Effector memory CD8-positive, alpha-beta T cell (primary cell): ENCODE data around the gene HOXB3.

Source experiments
- ATAC-seq: fragments of 150-1000 bp; cut with Tn5 transposase; replicated peaks from 2 replicates; pipeline ENCODE4 v1.10.0; 2021; ENCODE audit warnings: mild to moderate bottlenecking, moderate library complexity
- DNase-seq, 3 experiments: peaks; one replicate each; pipeline ENCODE4 v3.0.0; 2021
- H3K27ac Mint-ChIP-seq, 2 donors: one replicate each; pipeline ENCODE4 v1.8.0; 2022; ENCODE audit warnings: mild to moderate bottlenecking in 2 of 2, mixed read lengths in 2 of 2, moderate library complexity in 2 of 2
- H3K27me3 Mint-ChIP-seq, 2 donors: one replicate each; pipeline ENCODE4 v1.8.0; 2022; ENCODE audit warnings: mixed read lengths in 2 of 2
- H3K36me3 Mint-ChIP-seq: one replicate; pipeline ENCODE4 v1.8.0; 2022; ENCODE audit warnings: mild to moderate bottlenecking, moderate library complexity, mixed read lengths; ENCODE audit not compliant: insufficient read depth
- H3K4me1 Mint-ChIP-seq, 2 donors: one replicate each; pipeline ENCODE4 v1.8.0; 2022; ENCODE audit warnings: low read depth in 2 of 2, mixed read lengths in 2 of 2
- H3K4me3 Mint-ChIP-seq, 2 donors: one replicate each; pipeline ENCODE4 v1.8.0; 2022; ENCODE audit warnings: mild to moderate bottlenecking in 2 of 2, mixed read lengths in 2 of 2, moderate library complexity in 2 of 2
- H3K9me3 Mint-ChIP-seq, 2 donors: one replicate each; pipeline ENCODE4 v1.8.0; 2022; ENCODE audit warnings: mixed read lengths in 2 of 2

The HOXB3 gene

DNA sequence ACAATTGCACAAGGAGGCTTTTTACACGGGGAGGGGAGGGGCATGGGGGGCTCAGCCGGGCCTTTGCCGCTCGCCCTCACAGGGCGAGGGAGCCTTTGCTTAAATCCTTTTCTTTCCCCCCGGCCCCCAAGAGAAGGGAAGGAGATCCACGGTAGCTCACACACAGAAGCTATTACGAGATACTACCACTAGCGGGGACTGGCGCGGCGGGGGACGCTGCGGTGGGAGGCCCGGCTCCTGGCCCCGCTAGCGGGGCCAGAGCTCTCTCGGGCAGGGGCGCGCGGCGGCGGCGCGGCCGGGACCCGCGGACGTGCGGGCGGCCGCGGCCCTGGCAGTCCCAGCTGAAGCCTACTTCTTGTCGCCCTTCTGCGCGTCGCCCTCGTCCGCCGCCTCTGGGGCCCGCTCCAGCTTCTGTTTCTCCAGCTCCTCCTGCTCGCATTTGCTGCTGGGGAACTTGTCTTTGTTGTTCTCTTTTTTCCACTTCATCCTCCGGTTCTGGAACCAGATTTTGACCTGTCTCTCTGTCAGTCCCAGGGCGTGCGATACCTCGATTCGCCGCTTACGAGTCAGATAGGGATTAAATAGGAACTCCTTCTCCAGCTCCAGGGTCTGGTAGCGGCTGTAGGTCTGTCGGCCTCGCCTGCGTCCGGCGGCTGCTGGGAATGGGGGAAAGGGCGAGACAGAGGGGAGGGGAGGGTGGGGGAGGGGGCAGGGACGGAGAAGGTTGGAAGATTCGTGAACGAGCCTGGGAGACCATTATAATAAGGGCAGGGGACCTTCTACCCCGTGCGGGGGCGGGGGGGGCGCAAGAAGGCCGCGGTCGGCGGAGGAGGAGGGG is 23.0 kb upstream of the HOXB3 start:
- H3K27ac Mint-ChIP-seq, result peak overlapping the region; percentile 67 to 87
- H3K4me3 Mint-ChIP-seq, result peak overlapping the region; percentile 98 to 99
- peak; percentile 75 for ATAC-seq
- DNase-seq, result peak in 1 of 3 experiments; percentile 43
- peaks cover 29% of the 10 kb centered on the region for H3K36me3 Mint-ChIP-seq
- no peaks in the 10 kb centered on the region for H3K9me3 Mint-ChIP-seq
- peaks cover 39 to 45% of the 10 kb centered on the region in 2 donors for H3K4me1 Mint-ChIP-seq
- peaks cover 67 to 94% of the 10 kb centered on the region in 2 donors for H3K27me3 Mint-ChIP-seq

GRCh38 chr17:48612456-48612853 is 22.4 kb upstream of the HOXB3 start:
- Mint-ChIP-seq H3K9me3 (no peaks in the 10 kb centered on the region), H3K36me3 (peaks cover 28% of the 10 kb centered on the region), H3K27me3 (peaks cover 62 to 94% of the 10 kb centered on the region in 2 donors), H3K4me1 (peaks cover 41 to 44% of the 10 kb centered on the region in 2 donors), H3K4me3 (peak overlapping the region; percentile 98 to 99), H3K27ac (peak overlapping the region; percentile 67 to 87)
- DNase-seq (no peak), ATAC-seq (peak; percentile 13)

GRCh38 chr17:48611681-48612455 is 21.8 kb upstream of the HOXB3 start:
- DNase-seq (no peak), ATAC-seq (no peak)
- Mint-ChIP-seq H3K27ac (peak overlapping the region; percentile 67 to 87), H3K27me3 (peaks cover 58 to 94% of the 10 kb centered on the region in 2 donors), H3K4me1 (peaks cover 37 to 38% of the 10 kb centered on the region in 2 donors), H3K36me3 (peaks cover 24% of the 10 kb centered on the region), H3K9me3 (no peaks in the 10 kb centered on the region), H3K4me3 (peak overlapping the region; percentile 98 to 99)

- Mint-ChIP-seq H3K27me3 (peaks cover 58 to 94% of the 10 kb centered on the region in 2 donors), H3K27ac (peak overlapping the region; percentile 26 to 41), H3K9me3 (no peaks in the 10 kb centered on the region), H3K36me3 (peaks cover 24% of the 10 kb centered on the region), H3K4me3 (peak overlapping the region; percentile 98 to 99), H3K4me1 (peaks cover 35 to 36% of the 10 kb centered on the region in 2 donors)
- no peak for ATAC-seq
- DNase-seq, result no peak
These were observed 21.2 kb upstream of the HOXB3 start for GRCh38 chr17:48611213-48611612.

DNA sequence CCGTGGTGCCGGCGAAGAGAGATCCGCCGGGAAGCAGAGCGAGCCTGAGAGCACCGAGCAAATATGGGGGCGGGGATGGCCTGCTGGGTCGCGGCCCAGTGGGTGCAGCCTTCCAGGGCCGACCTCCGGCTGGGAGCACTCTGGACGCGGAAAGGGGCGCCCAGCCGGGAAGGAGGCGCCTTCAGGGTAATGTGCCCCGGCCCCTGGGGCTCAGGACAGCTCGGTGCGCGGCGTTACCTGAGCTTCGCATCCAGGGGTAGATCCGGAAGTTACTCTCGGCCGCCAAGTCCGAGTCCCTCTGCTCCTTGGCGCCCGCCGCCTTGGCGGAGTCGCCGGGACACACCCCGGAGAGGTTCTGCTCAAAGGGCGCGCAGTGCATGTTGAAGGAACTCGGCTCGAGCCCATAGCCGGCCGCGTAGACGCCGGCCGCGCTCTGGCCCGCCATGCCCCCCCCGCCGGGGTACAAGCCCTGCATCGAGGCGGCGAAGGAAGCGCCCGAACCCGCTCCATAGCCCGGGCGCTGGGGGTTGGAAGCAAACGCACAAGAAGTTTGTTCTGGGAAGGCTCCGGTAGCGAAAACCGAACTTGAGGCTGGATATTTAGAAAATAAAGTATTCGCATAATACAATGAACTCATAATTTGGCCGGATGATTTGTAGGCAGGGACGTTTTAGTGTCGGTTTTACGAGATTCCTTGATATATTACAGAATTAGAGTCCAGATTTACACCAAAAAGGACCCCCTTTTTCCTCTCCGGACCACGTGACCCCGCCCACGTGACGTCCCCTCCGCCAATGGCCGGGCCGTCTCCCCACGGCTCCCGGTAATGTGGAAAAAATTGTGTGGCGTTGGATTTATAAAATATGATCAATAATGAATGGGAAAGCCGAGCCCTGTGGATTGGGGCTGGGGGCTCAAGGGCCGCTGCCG is 20.5 kb upstream of the HOXB3 start, which contains the start of gene HOXB7:
Gene HOXB7, minus strand, starts transcription at position 736 of the 930 bp plus-strand sequence. Its CDS starts 99 bp downstream, at position 637.
- Mint-ChIP-seq H3K36me3 (peaks cover 24% of the 10 kb centered on the region), H3K4me1 (peaks cover 35 to 36% of the 10 kb centered on the region in 2 donors), H3K27me3 (peaks cover 56 to 94% of the 10 kb centered on the region in 2 donors), H3K27ac (peak within 1 kb of the TSS; percentile 26 to 41), H3K9me3 (no peaks in the 10 kb centered on the region), H3K4me3 (peak within 1 kb of the TSS; percentile 98 to 99)
- DNase-seq (peak in 2 of 3 experiments; percentile 42 to 59), ATAC-seq (peak; percentile 36)

- H3K9me3 Mint-ChIP-seq, result no peaks in the 10 kb centered on the region
- ATAC-seq (no peak), DNase-seq (no peak)
- H3K36me3 Mint-ChIP-seq, result peaks cover 20% of the 10 kb centered on the region
- H3K27me3 Mint-ChIP-seq, result peaks cover 55 to 94% of the 10 kb centered on the region in 2 donors
- no peak overlapping the region for H3K27ac Mint-ChIP-seq
- H3K4me3 Mint-ChIP-seq, result peak overlapping the region; percentile 98 to 99
- H3K4me1 Mint-ChIP-seq, result peaks cover 36 to 37% of the 10 kb centered on the region in 2 donors
These were observed 19.8 kb upstream of the HOXB3 start for GRCh38 chr17:48609759-48610281.

DNA sequence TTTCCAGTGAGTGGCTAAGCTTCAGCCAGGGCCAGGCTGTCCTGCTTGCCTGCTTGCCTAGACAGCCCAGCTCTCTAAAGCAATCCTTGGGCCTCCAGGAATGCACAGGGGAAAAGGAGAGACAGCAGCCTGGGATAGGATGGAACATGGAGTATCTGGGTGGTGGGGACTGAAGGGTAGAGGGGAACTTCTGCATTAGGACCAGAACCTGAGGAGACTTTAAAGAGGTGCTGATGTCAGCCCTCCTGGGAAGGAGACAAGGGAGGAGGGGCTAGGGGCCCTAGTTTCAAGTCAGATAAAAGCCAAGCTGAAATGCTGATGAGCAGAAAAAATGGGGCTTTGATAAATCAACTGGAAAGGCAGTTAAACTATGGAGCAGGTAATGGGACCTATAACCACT is 19.0 kb upstream of the HOXB3 start:
- peaks cover 55 to 94% of the 10 kb centered on the region in 2 donors for H3K27me3 Mint-ChIP-seq
- H3K4me1 Mint-ChIP-seq, result peaks cover 30 to 36% of the 10 kb centered on the region in 2 donors
- ATAC-seq (no peak), DNase-seq (no peak)
- peak overlapping the region in 1 of 2 donors; percentile 98 for H3K4me3 Mint-ChIP-seq
- H3K27ac Mint-ChIP-seq, result no peak overlapping the region
- H3K36me3 Mint-ChIP-seq, result peaks cover 15% of the 10 kb centered on the region
- H3K9me3 Mint-ChIP-seq, result no peaks in the 10 kb centered on the region

DNA sequence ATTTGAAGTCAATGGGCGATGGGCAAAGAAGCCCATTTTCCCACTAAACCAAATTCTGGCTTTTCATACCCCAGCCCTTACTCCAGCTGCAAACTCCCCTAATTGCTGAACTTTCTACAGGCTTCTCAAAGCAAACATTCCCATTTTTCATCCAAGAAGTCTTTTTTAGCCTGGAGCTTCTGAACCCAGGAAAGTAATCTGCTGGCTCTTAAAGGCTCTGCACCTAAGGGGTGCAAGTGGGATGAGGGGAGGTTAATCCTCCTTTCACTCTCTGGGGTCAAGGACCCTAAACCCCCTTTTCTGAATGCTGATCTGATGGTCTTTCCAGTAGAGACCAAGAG is 18.4 kb upstream of the HOXB3 start:
- peaks cover 55 to 94% of the 10 kb centered on the region in 2 donors for H3K27me3 Mint-ChIP-seq
- no peak overlapping the region for H3K4me3 Mint-ChIP-seq
- no peak for DNase-seq
- H3K27ac Mint-ChIP-seq, result no peak overlapping the region
- no peaks in the 10 kb centered on the region for H3K9me3 Mint-ChIP-seq
- peaks cover 10% of the 10 kb centered on the region for H3K36me3 Mint-ChIP-seq
- H3K4me1 Mint-ChIP-seq, result peaks cover 25 to 36% of the 10 kb centered on the region in 2 donors
- ATAC-seq, result no peak

GRCh38 chr17:48606892-48607614 is 17.0 kb upstream of the HOXB3 start:
- Mint-ChIP-seq H3K27ac (no peak overlapping the region), H3K4me1 (peaks cover 25 to 33% of the 10 kb centered on the region in 2 donors), H3K36me3 (peaks cover 4% of the 10 kb centered on the region), H3K27me3 (peaks cover 67 to 94% of the 10 kb centered on the region in 2 donors), H3K4me3 (no peak overlapping the region), H3K9me3 (no peaks in the 10 kb centered on the region)
- no peak for DNase-seq
- ATAC-seq, result no peak

GRCh38 chr17:48605991-48606891 is 16.2 kb upstream of the HOXB3 start:
- Mint-ChIP-seq H3K27ac (no peak overlapping the region), H3K27me3 (peaks cover 67 to 94% of the 10 kb centered on the region in 2 donors), H3K4me3 (no peak overlapping the region), H3K9me3 (no peaks in the 10 kb centered on the region), H3K36me3 (peaks cover 7% of the 10 kb centered on the region), H3K4me1 (peaks cover 19 to 31% of the 10 kb centered on the region in 2 donors)
- no peak for DNase-seq
- ATAC-seq, result no peak

DNA sequence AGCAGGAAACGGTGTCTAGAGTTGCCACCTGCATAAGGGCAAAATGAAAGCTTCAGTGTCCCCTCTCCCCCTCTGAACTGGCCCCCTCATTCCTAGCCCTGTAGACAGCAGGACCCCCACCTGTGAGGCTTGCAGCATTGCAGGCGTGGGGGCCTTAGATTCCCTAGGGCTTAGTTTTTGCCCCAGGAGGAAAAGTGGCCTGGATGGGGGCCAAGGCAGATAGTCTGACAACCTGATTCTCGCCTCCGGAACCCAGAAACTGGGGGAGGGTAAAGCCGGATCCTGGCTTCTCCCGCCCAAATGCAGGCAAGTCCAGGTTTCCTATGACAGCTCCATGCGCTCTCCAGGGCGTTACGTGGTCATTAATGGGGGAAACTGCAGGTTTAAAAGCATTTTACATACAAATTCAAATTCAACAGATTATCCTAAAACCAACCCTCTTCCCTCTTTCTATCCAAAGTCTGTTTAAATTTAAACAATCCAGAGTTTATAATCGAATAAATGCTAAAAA is 15.4 kb upstream of the HOXB3 start:
- H3K9me3 Mint-ChIP-seq, result no peaks in the 10 kb centered on the region
- H3K36me3 Mint-ChIP-seq, result peaks cover 2% of the 10 kb centered on the region
- no peak overlapping the region for H3K4me3 Mint-ChIP-seq
- DNase-seq (no peak), ATAC-seq (no peak)
- H3K27me3 Mint-ChIP-seq, result peaks cover 70 to 94% of the 10 kb centered on the region in 2 donors
- H3K4me1 Mint-ChIP-seq, result peaks cover 11 to 26% of the 10 kb centered on the region in 2 donors
- no peak overlapping the region for H3K27ac Mint-ChIP-seq
